Liver (tissue), 9 donors: ENCODE measurements around the gene GATB. TPM values are rescaled to one million over a fixed set of nuclear protein-coding genes. Genes with fewer than 3 reads are reported as not detected.

Experiments
- DNase-seq: peaks from one replicate; pipeline ENCODE4 v3.0.0-alpha.2; 2017; ENCODE audit warnings: low spot score
- H3K27ac ChIP-seq, 2 donors: one replicate each; pipeline ENCODE4 v1.7.0; 2013; ENCODE audit warnings: inconsistent platforms in 2 of 2, low read length in 2 of 2, control low read depth in 1 of 2, low read depth in 1 of 2, mild to moderate bottlenecking in 1 of 2
- H3K27me3 ChIP-seq, 4 donors: one replicate each; pipeline versions ENCODE4 v1.6.1 to v1.7.0; 2013; ENCODE audit warnings: low read length in 3 of 4, inconsistent platforms in 1 of 4, mild to moderate bottlenecking in 1 of 4, moderate library complexity in 1 of 4; ENCODE audit not compliant: control insufficient read depth in 4 of 4, insufficient read depth in 4 of 4
- H3K36me3 ChIP-seq, 4 donors: one replicate each; pipeline versions ENCODE4 v1.6.1 to v1.7.0; 2013; ENCODE audit warnings: low read length in 3 of 4, mild to moderate bottlenecking in 3 of 4, low read depth in 1 of 4, moderate library complexity in 1 of 4; ENCODE audit not compliant: control insufficient read depth in 4 of 4, insufficient read depth in 3 of 4
- H3K4me1 ChIP-seq, 4 donors: one replicate each; pipeline versions ENCODE4 v1.6.1 to v1.7.0; 2013; ENCODE audit warnings: low read length in 3 of 4, mild to moderate bottlenecking in 3 of 4, moderate library complexity in 1 of 4; ENCODE audit not compliant: control insufficient read depth in 4 of 4, insufficient read depth in 4 of 4
- H3K4me3 ChIP-seq, 3 donors: one replicate each; pipeline versions ENCODE4 v1.6.1 to v1.7.0; 2013; ENCODE audit warnings: low read length in 3 of 3, control low read depth in 1 of 3, low read depth in 1 of 3, mild to moderate bottlenecking in 1 of 3
- H3K9ac ChIP-seq, 2 donors: one replicate each; pipeline ENCODE4 v1.7.0; 2013; ENCODE audit warnings: low read length in 2 of 2, mild to moderate bottlenecking in 2 of 2, moderate library complexity in 2 of 2, control low read depth in 1 of 2, low read depth in 1 of 2
- H3K9me3 ChIP-seq, 4 donors: one replicate each; pipeline versions ENCODE4 v1.6.1 to v1.7.0; 2013; ENCODE audit warnings: low read length in 3 of 4; ENCODE audit not compliant: control insufficient read depth in 4 of 4
- ATF3 ChIP-seq: IDR thresholded peaks from 2 replicates; pipeline ENCODE4 v1.6.1; 2016; ENCODE audit warnings: antibody characterized with exemption
- EGR1 ChIP-seq, 2 donors: IDR thresholded peaks; 2 replicates each; pipeline ENCODE4 v1.6.1; 2016 to 2018; ENCODE audit warnings: antibody characterized with exemption in 2 of 2, low read depth in 2 of 2
- FOXA1 ChIP-seq: IDR thresholded peaks from 2 replicates; pipeline ENCODE4 v1.6.1; 2016; ENCODE audit warnings: antibody characterized with exemption
- FOXA2 ChIP-seq: IDR thresholded peaks from 2 replicates; pipeline ENCODE4 v1.6.1; 2016; ENCODE audit warnings: antibody characterized with exemption
- GABPA ChIP-seq, 2 donors: IDR thresholded peaks in 1 of 2; conservative IDR thresholded peaks in 1 of 2; 2 replicates each; pipeline ENCODE4 v1.6.1; 2016; ENCODE audit warnings: antibody characterized with exemption in 2 of 2, mild to moderate bottlenecking in 1 of 2, moderate library complexity in 1 of 2
- HNF4A ChIP-seq, 2 donors: conservative IDR thresholded peaks; 2 replicates each; pipeline ENCODE4 v1.6.1; 2016; ENCODE audit warnings: antibody characterized with exemption in 2 of 2, mild to moderate bottlenecking in 2 of 2
- HNF4G ChIP-seq: IDR thresholded peaks from 2 replicates; pipeline ENCODE4 v1.6.1; 2016; ENCODE audit warnings: antibody characterized with exemption
- JUND ChIP-seq, 2 donors: IDR thresholded peaks; 2 replicates each; pipeline ENCODE4 v1.6.1; 2016; ENCODE audit warnings: antibody characterized with exemption in 2 of 2
- MAX ChIP-seq: IDR thresholded peaks from 2 replicates; pipeline ENCODE4 v1.6.1; 2016; ENCODE audit warnings: antibody characterized with exemption
- NR2F2 ChIP-seq: IDR thresholded peaks from 2 replicates; pipeline ENCODE4 v1.6.1; 2016; ENCODE audit warnings: antibody characterized with exemption
- RAD21 ChIP-seq, 2 donors: IDR thresholded peaks; 2 replicates each; pipeline ENCODE4 v1.6.1; 2016; ENCODE audit warnings: antibody characterized with exemption in 2 of 2, mild to moderate bottlenecking in 2 of 2
- REST ChIP-seq: IDR thresholded peaks from 2 replicates; pipeline ENCODE4 v1.6.1; 2016; ENCODE audit warnings: antibody characterized with exemption, mild to moderate bottlenecking
- RXRA ChIP-seq, 2 donors: IDR thresholded peaks; 2 replicates each; pipeline ENCODE4 v1.6.1; 2017 to 2018; ENCODE audit warnings: antibody characterized with exemption in 2 of 2, mild to moderate bottlenecking in 1 of 2
- SP1 ChIP-seq: IDR thresholded peaks from 2 replicates; pipeline ENCODE4 v1.6.1; 2018; ENCODE audit warnings: antibody characterized with exemption, mild to moderate bottlenecking
- TAF1 ChIP-seq: conservative IDR thresholded peaks from 2 replicates; pipeline ENCODE4 v1.6.1; 2016; ENCODE audit warnings: antibody characterized with exemption, mild to moderate bottlenecking
- YY1 ChIP-seq: IDR thresholded peaks from 2 replicates; pipeline ENCODE4 v1.6.1; 2016; ENCODE audit warnings: antibody characterized with exemption, mild to moderate bottlenecking
- WGBS: extraction: QIAGEN DNeasy Blood & Tissue Kit; methylation state at CpG from one replicate; pipeline ENCODE4 v1.1.7; 2013; 5-methylcytosine and 5-hydroxymethylcytosine counted together
- polyA plus RNA-seq, 2 donors: library from polyadenylated mRNA; stranded (reverse) in 1 of 2; unstranded in 1 of 2; fragments of 200-250 nt in 1 of 2; fragments of >200 nt in 1 of 2; fragmentation: Nextera tagmentation in 1 of 2; extraction: Ambion mirVana in 1 of 2; gene quantifications; one replicate each; pipeline versions ENCODE4 v1.2.1 to v1.2.3, GENCODE V29; 2013 to 2015
- total RNA-seq, 2 donors: library from RNA; depleted of rRNA; stranded (reverse); fragments of >200 nt; gene quantifications; one replicate each; pipeline ENCODE4 v1.2.3, GENCODE V29; 2014
- TF ChIP-seq, protein P1 (sequence below): IDR thresholded peaks from 2 replicates; pipeline ENCODE4 v1.6.1; 2016; ENCODE audit warnings: antibody characterized with exemption
- donor health status: healthy.
- donor health status: healthy.
- donor health status: healthy.
- donor health status: healthy.
- donor health status: healthy.

The GATB gene
- total and polyA plus RNA-seq, 4 donors = 10.4 to 17.3 (median 12.5) TPM

- H3K4me1 ChIP-seq = no peaks in the 10 kb centered on the region
- no peak for DNase-seq
- no peak overlapping the region for H3K27ac ChIP-seq
- 83% methylated on average over 1 of the region's 1 CpG for WGBS
- H3K9ac ChIP-seq = no peak overlapping the region
- TF ChIP-seq GABPA (IDR thresholded peaks at IDR 0.05 in 1 of 2, conservative IDR thresholded peaks at IDR 0.05 in 1 of 2) (no peak), NR2F2 (no peak)
- no peaks in the 10 kb centered on the region for H3K27me3 ChIP-seq
- H3K4me3 ChIP-seq = no peak overlapping the region
- no peaks in the 10 kb centered on the region for H3K9me3 ChIP-seq
- no peaks in the 10 kb centered on the region for H3K36me3 ChIP-seq
These were observed 120.4 kb downstream of the GATB start for GRCh38 chr4:151640381-151640780.

GRCh38 chr4:151638295-151638858 is 122.4 kb downstream of the GATB start:
- no peak for DNase-seq
- H3K9ac ChIP-seq = no peak overlapping the region

More at GRCh38 chr4:151638295-151638858, 122.4 kb downstream of the GATB start:
- Histone ChIP-seq H3K9me3 (no peaks in the 10 kb centered on the region), H3K4me1 (no peaks in the 10 kb centered on the region), H3K4me3 (no peak overlapping the region), H3K27me3 (no peaks in the 10 kb centered on the region), H3K27ac (no peak overlapping the region), H3K36me3 (no peaks in the 10 kb centered on the region)
- WGBS = 91% methylated on average over 1 of the region's 1 CpG
- no peak for TF ChIP-seq SP1
- TF ChIP-seq YY1 = no peak
- TF ChIP-seq HNF4G = no peak
- TF ChIP-seq HNF4A (conservative IDR thresholded peaks at IDR 0.05) = no peak
- no peak for TF ChIP-seq JUND (IDR thresholded peaks at IDR 0.05)
- no peak for TF ChIP-seq EGR1 (IDR thresholded peaks at IDR 0.05; ENCODE audit: low read depth in 2 of 2)
- TF ChIP-seq FOXA1 = no peak
- TF ChIP-seq TAF1 = no peak
- no peak for TF ChIP-seq FOXA2
- TF ChIP-seq RAD21 (IDR thresholded peaks at IDR 0.05) = no peak
- TF ChIP-seq, protein P1, sequence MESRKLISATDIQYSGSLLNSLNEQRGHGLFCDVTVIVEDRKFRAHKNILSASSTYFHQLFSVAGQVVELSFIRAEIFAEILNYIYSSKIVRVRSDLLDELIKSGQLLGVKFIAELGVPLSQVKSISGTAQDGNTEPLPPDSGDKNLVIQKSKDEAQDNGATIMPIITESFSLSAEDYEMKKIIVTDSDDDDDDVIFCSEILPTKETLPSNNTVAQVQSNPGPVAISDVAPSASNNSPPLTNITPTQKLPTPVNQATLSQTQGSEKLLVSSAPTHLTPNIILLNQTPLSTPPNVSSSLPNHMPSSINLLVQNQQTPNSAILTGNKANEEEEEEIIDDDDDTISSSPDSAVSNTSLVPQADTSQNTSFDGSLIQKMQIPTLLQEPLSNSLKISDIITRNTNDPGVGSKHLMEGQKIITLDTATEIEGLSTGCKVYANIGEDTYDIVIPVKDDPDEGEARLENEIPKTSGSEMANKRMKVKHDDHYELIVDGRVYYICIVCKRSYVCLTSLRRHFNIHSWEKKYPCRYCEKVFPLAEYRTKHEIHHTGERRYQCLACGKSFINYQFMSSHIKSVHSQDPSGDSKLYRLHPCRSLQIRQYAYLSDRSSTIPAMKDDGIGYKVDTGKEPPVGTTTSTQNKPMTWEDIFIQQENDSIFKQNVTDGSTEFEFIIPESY = no peak
- no peak for TF ChIP-seq GABPA (IDR thresholded peaks at IDR 0.05 in 1 of 2, conservative IDR thresholded peaks at IDR 0.05 in 1 of 2)
- no peak for TF ChIP-seq MAX
- TF ChIP-seq NR2F2 = no peak
- TF ChIP-seq RXRA (IDR thresholded peaks at IDR 0.05) = no peak
- TF ChIP-seq ATF3 = no peak
- no peak for TF ChIP-seq REST
